ENCODE results near the gene NSMCE1. TPM values are rescaled to one million over a fixed set of nuclear protein-coding genes. Genes with fewer than 3 reads are reported as not detected.

NSMCE1 gene
- total RNA-seq, 4 donors from 2014 or later = 36.4 to 42.0 (median 40.6) TPM

GRCh38 chr16:27234171-27234570 is 34.4 kb downstream of the NSMCE1 start:
- TF ChIP-seq CTCF (IDR thresholded peaks at IDR 0.05; ENCODE audit: low read depth) = no peak

- no peak for TF ChIP-seq CTCF (IDR thresholded peaks at IDR 0.05; ENCODE audit: low read depth)
Observed at GRCh38 chr16:27233731-27234130, 34.8 kb downstream of the NSMCE1 start.

GRCh38 chr16:27232901-27233625 is 35.5 kb downstream of the NSMCE1 start:
- TF ChIP-seq CTCF (IDR thresholded peaks at IDR 0.05; ENCODE audit: low read depth) = no peak

GRCh38 chr16:27232061-27232900 is 36.3 kb downstream of the NSMCE1 start:
- no peak for TF ChIP-seq CTCF (IDR thresholded peaks at IDR 0.05; ENCODE audit: low read depth)

GRCh38 chr16:27231692-27232060 is 36.9 kb downstream of the NSMCE1 start:
- TF ChIP-seq CTCF (IDR thresholded peaks at IDR 0.05; ENCODE audit: low read depth) = no peak

GRCh38 chr16:27230562-27231001 is 38.0 kb downstream of the NSMCE1 start:
- no peak for TF ChIP-seq CTCF (IDR thresholded peaks at IDR 0.05; ENCODE audit: low read depth)

- TF ChIP-seq CTCF (IDR thresholded peaks at IDR 0.05; ENCODE audit: low read depth) = no peak
Observed at GRCh38 chr16:27229891-27230470, 38.6 kb downstream of the NSMCE1 start.
